ENCODE measurements around the gene RPS14. TPM values are rescaled to one million over a fixed set of nuclear protein-coding genes. Genes with fewer than 3 reads are reported as not detected.
"Not testable (repeated sequence)": the region's sequence is repeated elsewhere in the genome, so short reads cannot be mapped to it uniquely, and the experiment has no call there.

RPS14 gene
- polyA plus RNA-seq, 1 donor from 2014 or later = 3,490 TPM

GRCh38 chr5:150481708-150481965 is 32.1 kb upstream of the RPS14 start:
- H3K27me3 ChIP-seq (ENCODE audit: insufficient read depth, low read depth, low read length) = no peaks in the 10 kb centered on the region
- H3K9me2 ChIP-seq (ENCODE audit: insufficient read depth, low read length) = no peaks in the 10 kb centered on the region

DNA sequence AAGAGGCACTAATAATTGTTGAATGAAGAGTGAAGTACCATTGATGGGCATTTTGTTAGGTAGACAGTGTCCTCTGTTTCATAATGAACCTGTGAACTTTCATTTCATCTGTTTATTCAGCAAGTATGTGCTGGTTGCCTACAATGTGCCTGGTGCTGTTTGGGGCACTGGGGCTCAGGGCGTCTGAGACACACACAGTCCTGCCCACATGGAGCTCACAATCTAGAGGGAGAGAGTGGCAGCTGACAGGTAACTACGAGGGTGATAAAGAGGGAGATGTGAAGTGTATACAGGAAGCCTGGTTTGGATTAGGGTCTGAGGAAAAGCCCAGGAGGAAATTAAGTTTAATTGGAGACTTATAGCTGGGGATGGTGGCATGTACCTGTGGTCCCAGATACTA is 29.9 kb upstream of the RPS14 start:
- Histone ChIP-seq H3K36me3 (ENCODE audit: insufficient read depth, low read length) (no peaks in the 10 kb centered on the region), H3K79me2 (replicated peaks; ENCODE audit: insufficient read depth, low read length) (no peaks in the 10 kb centered on the region), H3K4me2 (ENCODE audit: low read length) (no peak overlapping the region), H3K9me3 (ENCODE audit: low read length) (no peaks in the 10 kb centered on the region), H3F3A (ENCODE audit: insufficient read depth, low read length, poor library complexity, severe bottlenecking) (no peaks in the 10 kb centered on the region), H3K27me3 (ENCODE audit: insufficient read depth, low read depth, low read length) (no peaks in the 10 kb centered on the region), H2AFZ (ENCODE audit: low read depth, low read length) (no peak overlapping the region), H3K9ac (ENCODE audit: low read length) (no peak overlapping the region), H3K9me2 (ENCODE audit: insufficient read depth, low read length) (no peaks in the 10 kb centered on the region), H3K4me3 (ENCODE audit: low read length) (no peak overlapping the region), H3K27ac (ENCODE audit: low read length) (no peak overlapping the region), H4K20me1 (ENCODE audit: insufficient read depth) (no peaks in the 10 kb centered on the region)
- TF ChIP-seq EP300 (conservative IDR thresholded peaks at IDR 0.05; ENCODE audit: poor library complexity, severe bottlenecking) (no peak), TAF1 (IDR thresholded peaks at IDR 0.05; ENCODE audit: low read depth) (no peak)

More at GRCh38 chr5:150481708-150481965, 32.1 kb upstream of the RPS14 start:
- Histone ChIP-seq H3K27ac (ENCODE audit: low read length) (no peak overlapping the region), H3K36me3 (ENCODE audit: insufficient read depth, low read length) (no peaks in the 10 kb centered on the region), H2AFZ (ENCODE audit: low read depth, low read length) (no peak overlapping the region), H3K4me2 (ENCODE audit: low read length) (no peak overlapping the region), H4K20me1 (ENCODE audit: insufficient read depth) (no peaks in the 10 kb centered on the region), H3F3A (ENCODE audit: insufficient read depth, low read length, poor library complexity, severe bottlenecking) (no peaks in the 10 kb centered on the region), H3K79me2 (replicated peaks; ENCODE audit: insufficient read depth, low read length) (peaks cover 7% of the 10 kb centered on the region), H3K4me3 (ENCODE audit: low read length) (no peak overlapping the region), H3K9ac (ENCODE audit: low read length) (no peak overlapping the region), H3K9me3 (ENCODE audit: low read length) (no peaks in the 10 kb centered on the region)
- TF ChIP-seq EZH2 (IDR thresholded peaks at IDR 0.05; ENCODE audit: borderline replicate concordance, insufficient read depth, low read length, poor library complexity, severe bottlenecking) = no peak
- TF ChIP-seq SMC3 (conservative IDR thresholded peaks at IDR 0.05; ENCODE audit: poor library complexity) = no peak
- no peak for TF ChIP-seq EP300 (conservative IDR thresholded peaks at IDR 0.05; ENCODE audit: poor library complexity, severe bottlenecking)
- no peak for TF ChIP-seq REST (IDR thresholded peaks at IDR 0.05; ENCODE audit: borderline replicate concordance)
- no peak for TF ChIP-seq TAF1 (IDR thresholded peaks at IDR 0.05; ENCODE audit: low read depth)
- no peak for TF ChIP-seq CTCF (IDR thresholded peaks at IDR 0.05; ENCODE audit: poor library complexity, severe bottlenecking)
- TF ChIP-seq MXI1 (conservative IDR thresholded peaks at IDR 0.05; ENCODE audit: poor library complexity, severe bottlenecking) = no peak
- no peak for TF ChIP-seq POLR2AphosphoS5 (IDR thresholded peaks at IDR 0.05)
- no peak for TF ChIP-seq RAD21 (conservative IDR thresholded peaks at IDR 0.05)

GRCh38 chr5:150476568-150476967 is 27.0 kb upstream of the RPS14 start:
- H4K20me1 ChIP-seq (ENCODE audit: insufficient read depth); H3K9me2 ChIP-seq (ENCODE audit: insufficient read depth, low read length); H3F3A ChIP-seq (ENCODE audit: insufficient read depth, low read length, poor library complexity, severe bottlenecking); H3K27me3 ChIP-seq (ENCODE audit: insufficient read depth, low read depth, low read length); H2AFZ ChIP-seq (ENCODE audit: low read depth, low read length); H3K36me3 ChIP-seq (ENCODE audit: insufficient read depth, low read length); H3K4me3 ChIP-seq (ENCODE audit: low read length); H3K27ac ChIP-seq (ENCODE audit: low read length); H3K9me3 ChIP-seq (ENCODE audit: low read length); H3K9ac ChIP-seq (ENCODE audit: low read length); H3K4me2 ChIP-seq (ENCODE audit: low read length); H3K79me2 ChIP-seq (replicated peaks; ENCODE audit: insufficient read depth, low read length): not testable (repeated sequence)

Measured in neural cell (in vitro differentiated cells).